Suprapubic skin (tissue), 3 donors: ENCODE measurements around the gene REP15.
"Not testable (repeated sequence)": the region's sequence is repeated elsewhere in the genome, so short reads cannot be mapped to it uniquely, and the experiment has no call there.

Source experiments
- CTCF ChIP-seq, 2 donors: fragments of 200-600 bp in 1 of 2; fragments of 450-650 bp in 1 of 2; sonication (generic) in 1 of 2; IDR thresholded peaks; one replicate each; pipeline ENCODE4 v1.5.1; 2016 to 2019; ENCODE audit warnings: antibody characterized with exemption in 2 of 2, mild to moderate bottlenecking in 1 of 2, moderate library complexity in 1 of 2
- POLR2AphosphoS5 ChIP-seq, 3 donors: sonication (generic); formaldehyde crosslinking; IDR thresholded peaks; one replicate each; pipeline ENCODE4 v1.6.1; 2017; ENCODE audit warnings: antibody characterized with exemption in 3 of 3

- TF ChIP-seq CTCF, POLR2AphosphoS5 (IDR thresholded peaks at IDR 0.05): not testable (repeated sequence)
These were observed 49.5 kb downstream of the REP15 start for GRCh38 chr12:27745734-27746133.
